ENCODE measurements around the gene RIPOR1. TPM values are rescaled to one million over a fixed set of nuclear protein-coding genes. Genes with fewer than 3 reads are reported as not detected.

Gene RIPOR1
- total and polyA plus RNA-seq, 2 experiments from 2014 or later: 7.6 to 22.4 TPM

- TF ChIP-seq ZNF462 (CRISPR knock-in tag; IDR thresholded peaks at IDR 0.05) (no peak), CTCF (conservative IDR thresholded peaks at IDR 0.05; ENCODE audit: low read depth in 2 of 2) (no peak), NANOG (IDR thresholded peaks at IDR 0.05; ENCODE audit: borderline replicate concordance) (no peak)
Observed at GRCh38 chr16:67555795-67556212, 27.2 kb downstream of the RIPOR1 start (continued).

- H3K27ac Mint-ChIP-seq: no peak overlapping the region
- Histone ChIP-seq H3K4me2 (no peak overlapping the region), H3K27ac (ENCODE audit: low read depth) (no peak overlapping the region), H3K27me3 (ENCODE audit: insufficient read depth) (no peaks in the 10 kb centered on the region), H3K9me2 (ENCODE audit: insufficient read depth) (no peaks in the 10 kb centered on the region), H3K4me1 (ENCODE audit: insufficient read depth) (peaks cover 7% of the 10 kb centered on the region), H3K79me2 (replicated peaks; ENCODE audit: insufficient read depth) (peaks cover 55% of the 10 kb centered on the region), H2AFZ (no peak overlapping the region), H3K36me3 (ENCODE audit: insufficient read depth) (no peaks in the 10 kb centered on the region; the same call in 1 of the 2 replicates), H4K20me1 (replicated peaks; ENCODE audit: insufficient read depth) (peaks cover 12% of the 10 kb centered on the region), H3K4me3 (no peak overlapping the region), H3F3A (replicated peaks; ENCODE audit: low read depth) (peaks cover 12% of the 10 kb centered on the region; the same call in 1 of the 2 replicates)
- DNase-seq (ENCODE audit: low spot score): no peak
- H3K4me1 Mint-ChIP-seq: peaks cover 11% of the 10 kb centered on the region
- H3K27me3 Mint-ChIP-seq (ENCODE audit: insufficient read depth, low read depth, poor library complexity): peaks cover 2% of the 10 kb centered on the region
- ATAC-seq: no peak
- H3K4me3 Mint-ChIP-seq: no peak overlapping the region
- no peak for TF ChIP-seq CTCF (conservative IDR thresholded peaks at IDR 0.05; ENCODE audit: low read depth in 2 of 2)
- H3K36me3 Mint-ChIP-seq (ENCODE audit: low read depth): peaks cover 3% of the 10 kb centered on the region; the same call in 2 of the 3 replicates
- H3K9me3 Mint-ChIP-seq: no peaks in the 10 kb centered on the region
Observed at GRCh38 chr16:67558859-67559258, 30.2 kb downstream of the RIPOR1 start.

Measured in GM23338 (cell line).